Keratinocyte (primary cell): ENCODE results near the gene GPX5. TPM values are rescaled to one million over a fixed set of nuclear protein-coding genes. Genes with fewer than 3 reads are reported as not detected.

Experiments used
- DNase-seq: peaks from one replicate; pipeline ENCODE4 v3.0.0-alpha.2; 2011; ENCODE audit warnings: low read depth, missing footprints, low spot score
- FAIRE-seq: peaks from 2 replicates; lab custom pipeline; 2011; peaks lifted over from hg19 to GRCh38; lab: Jason Lieb, UNC
- H2AFZ ChIP-seq: 2 replicates; pipeline ENCODE4 v1.6.0; 2012; ENCODE audit warnings: low read length, control low read depth, inconsistent platforms; ENCODE audit not compliant: control insufficient read depth
- H3K27ac ChIP-seq: 2 replicates; pipeline ENCODE4 v1.5.1; 2011; ENCODE audit warnings: low read length; ENCODE audit not compliant: control insufficient read depth, insufficient read depth
- H3K27me3 ChIP-seq: 3 replicates; pipeline ENCODE4 v1.6.0; 2011; ENCODE audit warnings: low read length; ENCODE audit not compliant: control insufficient read depth, insufficient read depth; ENCODE audit errors: extremely low read depth
- H3K36me3 ChIP-seq, 2 experiments: 2 replicates in 1 of 2; 3 replicates in 1 of 2; pipeline ENCODE4 v1.5.1; 2011; ENCODE audit warnings: low read length in 2 of 2, mild to moderate bottlenecking in 1 of 2; ENCODE audit not compliant: control insufficient read depth in 2 of 2, insufficient read depth in 2 of 2; ENCODE audit errors: extremely low read depth in 1 of 2
- H3K4me1 ChIP-seq: 3 replicates; pipeline ENCODE4 v1.5.1; 2011; ENCODE audit warnings: low read length; ENCODE audit not compliant: control insufficient read depth, insufficient read depth; ENCODE audit errors: extremely low read depth
- H3K4me2 ChIP-seq: 3 replicates; pipeline ENCODE4 v1.6.0; 2011; ENCODE audit warnings: low read depth, low read length; ENCODE audit not compliant: control insufficient read depth, insufficient read depth; ENCODE audit errors: extremely low read depth
- H3K4me3 ChIP-seq, 3 experiments: fragments of 200-600 bp in 1 of 3; sonication (generic) in 1 of 3; 2 replicates in 2 of 3; 3 replicates in 1 of 3; pipeline ENCODE4 v1.5.1; 2011 to 2016; ENCODE audit warnings: low read length in 3 of 3, mild to moderate bottlenecking in 3 of 3, control low read depth in 2 of 3, inconsistent platforms in 1 of 3, low read depth in 1 of 3, mixed read lengths in 1 of 3, mixed run types in 1 of 3, moderate library complexity in 1 of 3; ENCODE audit not compliant: control insufficient read depth in 2 of 3, insufficient read depth in 2 of 3; ENCODE audit errors: extremely low read depth in 1 of 3
- H3K79me2 ChIP-seq: 2 replicates; pipeline ENCODE4 v1.6.0; 2012; ENCODE audit warnings: low read length; ENCODE audit not compliant: control insufficient read depth, insufficient read depth
- H3K9ac ChIP-seq: 3 replicates; pipeline ENCODE4 v1.6.0; 2011; ENCODE audit warnings: low read length; ENCODE audit not compliant: control insufficient read depth, insufficient read depth; ENCODE audit errors: extremely low read depth
- H3K9me1 ChIP-seq: 3 replicates; pipeline ENCODE4 v1.6.0; 2011; ENCODE audit warnings: low read length; ENCODE audit not compliant: control insufficient read depth, insufficient read depth; ENCODE audit errors: extremely low read depth
- H3K9me3 ChIP-seq: 2 replicates; pipeline ENCODE4 v1.5.1; 2012; ENCODE audit warnings: low read depth, low read length; ENCODE audit not compliant: control insufficient read depth
- H4K20me1 ChIP-seq: 3 replicates; pipeline ENCODE4 v1.6.0; 2011; ENCODE audit warnings: low read length; ENCODE audit not compliant: control insufficient read depth, insufficient read depth; ENCODE audit errors: extremely low read depth
- EZH2 ChIP-seq: IDR thresholded peaks from one replicate; pipeline ENCODE4 v1.6.1; 2012; ENCODE audit warnings: inconsistent platforms, mild to moderate bottlenecking, low read length, moderate library complexity
- dilution Hi-C: fragments of 300-500 bp; cut with MboI; formaldehyde crosslinking; loops from one replicate; pipeline ENCODE4 v1.7.0; 2020; ENCODE audit warnings: low sequenced_read_pairs; ENCODE audit not compliant: extremely low pct_ligation_motif_present
- polyA plus RNA-seq, 5 experiments: library from polyadenylated mRNA; depleted of rRNA in 3 of 5; stranded (reverse) in 3 of 5; stranded (forward) in 1 of 5; unstranded in 1 of 5; fragments of >200 nt; gene quantifications; 1 replicate in 1 of 5; 2 replicates in 3 of 5; 3 replicates in 1 of 5; pipeline versions ENCODE4 v1.2.1 to v1.2.3, GENCODE V29; 2011 to 2012; ENCODE audit warnings: missing spikeins in 2 of 5, low read depth in 1 of 5, low replicate concordance in 1 of 5
- TF ChIP-seq, protein P1 (sequence below), 3 experiments: IDR thresholded peaks in 1 of 3; conservative IDR thresholded peaks in 1 of 3; optimal IDR thresholded peaks in 1 of 3; 2 replicates in 2 of 3; 3 replicates in 1 of 3; pipeline versions ENCODE3 to v1.5.1; 2011; ENCODE audit warnings: low read length in 3 of 3, mild to moderate bottlenecking in 3 of 3, moderate library complexity in 2 of 3, control low read depth in 1 of 3, inconsistent platforms in 1 of 3; ENCODE audit not compliant: insufficient read depth in 2 of 3; ENCODE audit errors: extremely low read depth in 1 of 3

GPX5 gene
- polyA plus RNA-seq, 1 donor (not counting 4 experiments of a cell fraction or from before 2014, with no cell fraction given) = not detected

DNA sequence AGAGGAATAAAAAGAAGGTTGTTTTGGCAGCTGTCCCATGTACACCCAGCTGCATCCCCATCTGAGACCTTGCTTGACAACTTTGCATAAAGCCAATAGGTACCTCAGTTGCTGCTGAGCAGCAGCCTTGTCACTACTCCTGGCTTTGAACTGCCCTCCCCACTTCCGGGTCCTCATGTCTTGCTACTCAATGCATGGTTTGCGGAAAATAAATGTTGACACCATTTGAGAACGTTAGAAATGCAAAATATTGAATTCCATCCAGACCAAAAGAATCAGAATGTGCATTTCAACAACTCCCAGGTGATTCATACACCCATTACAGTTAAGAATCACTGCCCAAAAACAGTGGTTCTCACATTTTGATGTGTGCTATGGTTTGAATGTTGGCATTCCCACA lies 32.9 kb downstream of the GPX5 start:
- no peaks in the 10 kb centered on the region for H3K9me1 ChIP-seq
- TF ChIP-seq, protein P1, sequence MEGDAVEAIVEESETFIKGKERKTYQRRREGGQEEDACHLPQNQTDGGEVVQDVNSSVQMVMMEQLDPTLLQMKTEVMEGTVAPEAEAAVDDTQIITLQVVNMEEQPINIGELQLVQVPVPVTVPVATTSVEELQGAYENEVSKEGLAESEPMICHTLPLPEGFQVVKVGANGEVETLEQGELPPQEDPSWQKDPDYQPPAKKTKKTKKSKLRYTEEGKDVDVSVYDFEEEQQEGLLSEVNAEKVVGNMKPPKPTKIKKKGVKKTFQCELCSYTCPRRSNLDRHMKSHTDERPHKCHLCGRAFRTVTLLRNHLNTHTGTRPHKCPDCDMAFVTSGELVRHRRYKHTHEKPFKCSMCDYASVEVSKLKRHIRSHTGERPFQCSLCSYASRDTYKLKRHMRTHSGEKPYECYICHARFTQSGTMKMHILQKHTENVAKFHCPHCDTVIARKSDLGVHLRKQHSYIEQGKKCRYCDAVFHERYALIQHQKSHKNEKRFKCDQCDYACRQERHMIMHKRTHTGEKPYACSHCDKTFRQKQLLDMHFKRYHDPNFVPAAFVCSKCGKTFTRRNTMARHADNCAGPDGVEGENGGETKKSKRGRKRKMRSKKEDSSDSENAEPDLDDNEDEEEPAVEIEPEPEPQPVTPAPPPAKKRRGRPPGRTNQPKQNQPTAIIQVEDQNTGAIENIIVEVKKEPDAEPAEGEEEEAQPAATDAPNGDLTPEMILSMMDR (optimal IDR thresholded peaks at IDR 0.05 in 1 of 3, IDR thresholded peaks at IDR 0.05 in 1 of 3, conservative IDR thresholded peaks at IDR 0.05 in 1 of 3; ENCODE audit: extremely low read depth in 1 of 3, insufficient read depth in 2 of 3, low read length in 3 of 3) = no peak
- no peak for TF ChIP-seq EZH2
- H3K27ac ChIP-seq = no peak overlapping the region
- no peak overlapping the region for H3K4me2 ChIP-seq
- H3K9me3 ChIP-seq = no peaks in the 10 kb centered on the region
- FAIRE-seq = no peak
- no peak for DNase-seq
- H4K20me1 ChIP-seq = no peaks in the 10 kb centered on the region
- dilution Hi-C loops = no loop called here
- no peak overlapping the region for H3K9ac ChIP-seq
- H3K79me2 ChIP-seq = no peaks in the 10 kb centered on the region
- no peak overlapping the region for H3K4me3 ChIP-seq
- H3K4me1 ChIP-seq = peaks cover 2% of the 10 kb centered on the region
- H3K27me3 ChIP-seq = peaks cover 27% of the 10 kb centered on the region
- H2AFZ ChIP-seq = no peak overlapping the region
- no peaks in the 10 kb centered on the region for H3K36me3 ChIP-seq

DNA sequence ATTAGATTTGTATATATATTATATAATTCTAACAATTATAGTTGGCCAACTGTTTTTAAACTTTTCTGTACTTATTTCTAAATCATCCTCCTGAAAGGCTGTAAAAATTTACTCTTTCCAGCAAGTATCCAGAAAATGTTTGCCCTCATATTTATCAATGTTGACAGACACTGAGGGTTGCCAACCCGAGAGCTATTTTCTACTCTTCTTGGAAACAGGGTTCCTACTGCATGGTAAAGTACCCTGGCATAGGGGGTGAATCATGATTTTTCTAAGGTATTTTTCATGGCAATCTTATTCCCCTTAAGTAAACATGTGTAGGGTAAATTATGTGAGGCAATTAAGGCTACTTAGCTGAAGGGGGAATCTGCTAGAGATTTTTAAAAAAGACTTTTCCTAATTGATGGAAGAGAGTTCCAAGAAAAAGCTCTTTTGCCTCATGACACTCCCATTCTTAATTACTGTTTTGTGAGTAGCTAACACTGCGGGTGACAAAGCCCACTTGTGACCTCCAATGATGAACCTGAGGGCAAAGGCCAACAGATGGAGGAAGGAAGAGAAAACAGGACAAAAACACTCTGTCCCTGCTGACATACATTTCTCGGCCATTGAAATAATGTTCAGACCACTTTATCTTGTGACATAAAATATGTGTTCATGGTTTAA lies 37.9 kb downstream of the GPX5 start:
- TF ChIP-seq, protein P1 (optimal IDR thresholded peaks at IDR 0.05 in 1 of 3, IDR thresholded peaks at IDR 0.05 in 1 of 3, conservative IDR thresholded peaks at IDR 0.05 in 1 of 3; ENCODE audit: extremely low read depth in 1 of 3, insufficient read depth in 2 of 3, low read length in 3 of 3) = no peak
- no peak for TF ChIP-seq EZH2
- no peaks in the 10 kb centered on the region for H4K20me1 ChIP-seq
- no peak overlapping the region for H3K4me2 ChIP-seq
- no peak overlapping the region for H3K27ac ChIP-seq
- dilution Hi-C loops = no loop called here
- no peaks in the 10 kb centered on the region for H3K9me3 ChIP-seq
- H2AFZ ChIP-seq = no peak overlapping the region
- no peak for FAIRE-seq
- no peaks in the 10 kb centered on the region for H3K9me1 ChIP-seq
- H3K36me3 ChIP-seq = no peaks in the 10 kb centered on the region
- H3K4me3 ChIP-seq = no peak overlapping the region
- no peaks in the 10 kb centered on the region for H3K79me2 ChIP-seq
- H3K4me1 ChIP-seq = no peaks in the 10 kb centered on the region
- no peak for DNase-seq
- no peak overlapping the region for H3K9ac ChIP-seq
- peaks cover 18% of the 10 kb centered on the region for H3K27me3 ChIP-seq
